Adrenal gland (tissue), 12 donors: Measurements from ENCODE around the gene FSTL5. TPM values are rescaled to one million over a fixed set of nuclear protein-coding genes. Genes with fewer than 3 reads are reported as not detected.

Experiments used
- DNase-seq, 7 donors: peaks; one replicate each; pipeline ENCODE4 v3.0.0-alpha.2; 2019 to 2020
- H3K27ac ChIP-seq, 5 donors: fragments of 200-600 bp; sonication (generic) in 4 of 5; 1 replicate in 3 of 5; 2 replicates in 2 of 5; pipeline versions ENCODE4 v1.5.1 to v1.8.0; 2016 to 2020; ENCODE audit warnings: mild to moderate bottlenecking in 1 of 5
- H3K27me3 ChIP-seq: fragments of 200-600 bp; 2 replicates; pipeline ENCODE4 v1.8.0; 2021
- H3K36me3 ChIP-seq, 2 donors: fragments of 200-600 bp; replicated peaks in 1 of 2; 1 replicate in 1 of 2; 2 replicates in 1 of 2; pipeline versions ENCODE4 v1.5.1 to v1.8.0; 2018 to 2022
- H3K4me1 ChIP-seq, 2 donors: fragments of 200-600 bp; replicated peaks in 1 of 2; 1 replicate in 1 of 2; 2 replicates in 1 of 2; pipeline versions ENCODE4 v1.5.1 to v1.8.0; 2018 to 2021
- H3K4me3 ChIP-seq, 4 donors: fragments of 200-600 bp; sonication (generic) in 3 of 4; one replicate each; pipeline ENCODE4 v1.5.1; 2016 to 2018
- H3K9me3 ChIP-seq, 3 donors: fragments of 200-600 bp; sonication (generic) in 1 of 3; replicated peaks in 1 of 3; 1 replicate in 2 of 3; 2 replicates in 1 of 3; pipeline versions ENCODE4 v1.5.1 to v1.8.0; 2016 to 2021
- POLR2A ChIP-seq, 2 donors: fragments of 450-650 bp; IDR thresholded peaks; one replicate each; pipeline ENCODE4 v1.6.1; 2017; ENCODE audit warnings: antibody characterized with exemption in 2 of 2, mild to moderate bottlenecking in 2 of 2, moderate library complexity in 1 of 2
- WGBS, 4 donors: extraction: QIAGEN DNeasy Blood & Tissue Kit in 2 of 4; methylation state at CpG; one replicate each; pipeline versions ENCODE4 v1.1.5 to v1.1.7; 2013 to 2017; 5-methylcytosine and 5-hydroxymethylcytosine counted together
- intact Hi-C, 2 donors: fragments of 100-400 bp; cut with DNase I; formaldehyde crosslinking; loops; one replicate each; pipeline versions ENCODE4 v1.14.1 to v1.15.0; 2022 to 2023
- polyA plus RNA-seq, 3 donors: library from polyadenylated mRNA; stranded (reverse); fragments of 200-250 nt in 2 of 3; fragments of 350-450 nt in 1 of 3; fragmentation: Illumina TruSeq in 1 of 3; extraction: RNeasy Lipid Tissue Mini Kit (QIAGEN cat#74804) in 1 of 3; gene quantifications; one replicate each; pipeline ENCODE4 v1.2.3, GENCODE V29; 2013 to 2014
- total RNA-seq, 9 donors: library from RNA; depleted of rRNA in 4 of 9; stranded (reverse); fragments of >200 nt in 4 of 9; fragments of 120-200 nt in 1 of 9; fragmentation: NEBNext Ultra II Directional in 1 of 9; extraction: Animal tissue kit (Norgen Biotek cat#: 25700) in 1 of 9; gene quantifications; one replicate each; pipeline versions ENCODE4 v1.1.0 to v1.2.4, GENCODE V29; 2013 to 2023
- TF ChIP-seq, protein P1 (sequence below), 6 experiments: fragments of 450-650 bp in 4 of 6; fragments of 200-600 bp in 2 of 6; sonication (generic) in 1 of 6; IDR thresholded peaks; 1 replicate in 5 of 6; 2 replicates in 1 of 6; pipeline versions ENCODE4 v1.5.1 to v1.8.0; 2016 to 2021; ENCODE audit warnings: antibody characterized with exemption in 6 of 6, mild to moderate bottlenecking in 2 of 6, moderate library complexity in 1 of 6
- donor health status: healthy with polysubstance abuse.
- donor health status: Bipolar disorder and iron deficiency.
- donor health status: DM: yes; HTN: yes; CAD: no.
- donor health status: DM: no; HTN: no; CAD: no.
- donor health status: DM: no; HTN: no; CAD: no.
- donor health status: DM: yes; HTN: yes; CAD: no.

FSTL5 gene
- total and polyA plus RNA-seq, 12 donors = 0.10 to 7.7 (median 0.64) TPM; not detected in 3

DNA sequence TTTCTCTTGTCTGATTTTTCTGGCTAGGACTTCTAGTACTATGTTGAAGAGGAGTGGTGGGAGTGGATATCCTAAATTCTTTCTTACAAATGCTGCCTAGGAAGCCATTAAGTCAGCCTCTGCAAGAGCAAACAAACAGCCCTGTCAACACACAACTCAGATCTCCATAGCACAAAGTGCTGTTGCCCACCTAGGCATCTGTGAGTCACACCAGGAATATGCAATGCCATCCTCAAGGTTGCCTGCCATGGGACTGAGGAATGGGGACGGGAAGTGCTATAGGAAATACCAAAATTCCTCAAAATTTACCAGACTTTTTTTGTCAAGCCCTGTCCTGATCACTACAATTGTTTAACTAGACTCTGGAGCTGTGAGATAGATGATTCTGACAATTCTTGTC is 466.9 kb downstream of the FSTL5 start:
- no peak overlapping the region for H3K4me3 ChIP-seq
- H3K9me3 ChIP-seq = no peaks in the 10 kb centered on the region

DNA sequence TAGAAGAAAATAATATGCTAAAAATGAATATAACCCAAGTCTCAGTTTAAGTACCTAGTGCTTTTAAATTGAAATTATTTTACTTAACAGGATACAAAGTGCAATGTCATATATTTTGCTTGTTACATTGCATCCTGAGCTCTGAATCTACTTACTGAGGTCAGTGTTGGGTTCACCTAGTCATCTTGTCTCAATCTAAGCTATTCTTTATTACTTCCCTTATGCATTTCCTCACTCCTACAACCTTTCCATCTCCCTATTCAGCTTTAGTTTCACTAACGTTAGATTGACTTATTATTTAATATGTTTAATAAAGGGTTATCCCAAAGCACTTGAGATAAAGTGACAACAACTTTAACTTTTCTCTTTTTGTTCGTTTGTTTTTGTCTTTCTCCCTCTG is 483.7 kb downstream of the FSTL5 start:
- TF ChIP-seq, protein P1, sequence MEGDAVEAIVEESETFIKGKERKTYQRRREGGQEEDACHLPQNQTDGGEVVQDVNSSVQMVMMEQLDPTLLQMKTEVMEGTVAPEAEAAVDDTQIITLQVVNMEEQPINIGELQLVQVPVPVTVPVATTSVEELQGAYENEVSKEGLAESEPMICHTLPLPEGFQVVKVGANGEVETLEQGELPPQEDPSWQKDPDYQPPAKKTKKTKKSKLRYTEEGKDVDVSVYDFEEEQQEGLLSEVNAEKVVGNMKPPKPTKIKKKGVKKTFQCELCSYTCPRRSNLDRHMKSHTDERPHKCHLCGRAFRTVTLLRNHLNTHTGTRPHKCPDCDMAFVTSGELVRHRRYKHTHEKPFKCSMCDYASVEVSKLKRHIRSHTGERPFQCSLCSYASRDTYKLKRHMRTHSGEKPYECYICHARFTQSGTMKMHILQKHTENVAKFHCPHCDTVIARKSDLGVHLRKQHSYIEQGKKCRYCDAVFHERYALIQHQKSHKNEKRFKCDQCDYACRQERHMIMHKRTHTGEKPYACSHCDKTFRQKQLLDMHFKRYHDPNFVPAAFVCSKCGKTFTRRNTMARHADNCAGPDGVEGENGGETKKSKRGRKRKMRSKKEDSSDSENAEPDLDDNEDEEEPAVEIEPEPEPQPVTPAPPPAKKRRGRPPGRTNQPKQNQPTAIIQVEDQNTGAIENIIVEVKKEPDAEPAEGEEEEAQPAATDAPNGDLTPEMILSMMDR (IDR thresholded peaks at IDR 0.05) = no peak
- no peak for TF ChIP-seq POLR2A (IDR thresholded peaks at IDR 0.05)
- WGBS, 4 donors = 19 to 38% (median 28%) methylated on average over 2 of the region's 2 CpGs
- no peaks in the 10 kb centered on the region for H3K36me3 ChIP-seq
- no peak for DNase-seq
- no peak overlapping the region for H3K4me3 ChIP-seq
- intact Hi-C loops = no loop called here
- no peak overlapping the region for H3K27ac ChIP-seq
- H3K27me3 ChIP-seq = no peaks in the 10 kb centered on the region
- no peaks in the 10 kb centered on the region for H3K4me1 ChIP-seq
- no peaks in the 10 kb centered on the region for H3K9me3 ChIP-seq

More for the DNA sequence above, 466.9 kb downstream of the FSTL5 start:
- Histone ChIP-seq H3K4me1 (no peaks in the 10 kb centered on the region), H3K27ac (no peak overlapping the region), H3K27me3 (no peaks in the 10 kb centered on the region), H3K36me3 (no peaks in the 10 kb centered on the region)
- no peak for DNase-seq
- no peak for TF ChIP-seq POLR2A (IDR thresholded peaks at IDR 0.05)
- TF ChIP-seq, protein P1 (IDR thresholded peaks at IDR 0.05) = no peak
- intact Hi-C loops = no loop called here
- WGBS, 4 donors = 46 to 52% (median 48%) methylated on average over 1 of the region's 1 CpG

DNA sequence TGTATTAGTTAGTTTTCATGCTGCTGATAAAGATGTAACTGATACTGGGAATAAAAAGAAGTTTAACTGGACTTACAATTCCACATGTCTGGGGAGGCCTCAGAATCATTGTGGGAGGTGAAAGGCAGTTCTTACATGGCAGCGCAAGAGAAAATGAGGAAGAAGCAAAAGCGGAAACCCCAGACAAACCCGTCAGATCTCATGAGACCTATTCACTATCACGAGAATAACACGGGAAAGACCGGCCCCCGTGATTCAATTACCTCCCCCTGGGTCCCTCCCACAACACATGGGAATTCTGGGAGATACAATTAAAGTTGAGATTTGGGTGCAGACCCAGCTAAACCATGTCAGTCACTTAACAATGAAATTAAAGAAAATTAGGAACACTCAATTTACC is 499.1 kb downstream of the FSTL5 start:
- intact Hi-C loops = no loop called here
- no peaks in the 10 kb centered on the region for H3K27me3 ChIP-seq
- H3K36me3 ChIP-seq = no peaks in the 10 kb centered on the region
- no peak overlapping the region for H3K27ac ChIP-seq
- H3K4me1 ChIP-seq = no peaks in the 10 kb centered on the region
- WGBS, 4 donors = 82 to 95% (median 87%) methylated on average over 7 of the region's 7 CpGs
- no peaks in the 10 kb centered on the region for H3K9me3 ChIP-seq
- no peak for TF ChIP-seq POLR2A (IDR thresholded peaks at IDR 0.05)
- TF ChIP-seq, protein P1 (IDR thresholded peaks at IDR 0.05) = no peak
- DNase-seq = no peak
- no peak overlapping the region for H3K4me3 ChIP-seq

DNA sequence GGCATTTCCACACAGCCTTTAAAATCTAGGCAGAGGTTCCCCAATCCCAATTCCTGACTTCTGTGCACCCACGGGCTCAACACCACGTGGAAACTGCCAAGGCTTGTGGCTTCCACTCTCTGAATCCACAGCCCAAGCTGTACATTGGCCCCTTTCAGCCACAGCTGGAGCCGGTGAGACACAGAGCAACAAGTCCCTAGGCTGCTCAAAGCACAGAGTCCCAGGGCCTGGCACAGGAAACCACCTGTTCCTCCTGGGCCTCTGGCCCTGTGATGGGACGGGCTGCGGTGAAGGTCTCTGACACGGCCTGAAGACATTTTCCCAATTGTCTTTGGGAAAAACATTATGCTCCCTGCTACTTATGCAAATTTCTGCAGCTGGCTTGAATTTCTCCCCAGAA is 500.0 kb downstream of the FSTL5 start:
- Histone ChIP-seq H3K27ac (no peak overlapping the region), H3K27me3 (no peaks in the 10 kb centered on the region), H3K4me3 (no peak overlapping the region), H3K9me3 (no peaks in the 10 kb centered on the region), H3K4me1 (no peaks in the 10 kb centered on the region), H3K36me3 (no peaks in the 10 kb centered on the region)
- TF ChIP-seq, protein P1 (IDR thresholded peaks at IDR 0.05) = no peak
- no peak for TF ChIP-seq POLR2A (IDR thresholded peaks at IDR 0.05)
- intact Hi-C loops = no loop called here
- WGBS, 4 donors = 82 to 96% (median 89%) methylated on average over 4 to 6 of the region's 6 CpGs
- DNase-seq = no peak
